Activated gamma-delta T cell treated with Interleukin-2 at 50 U/mL for 16 hours (primary cell): ENCODE measurements around the gene SLC9A9.

ENCODE experiments used
- DNase-seq: peaks from one replicate; pipeline ENCODE4 v3.0.0-alpha.2; 2020

Gene SLC9A9

DNA sequence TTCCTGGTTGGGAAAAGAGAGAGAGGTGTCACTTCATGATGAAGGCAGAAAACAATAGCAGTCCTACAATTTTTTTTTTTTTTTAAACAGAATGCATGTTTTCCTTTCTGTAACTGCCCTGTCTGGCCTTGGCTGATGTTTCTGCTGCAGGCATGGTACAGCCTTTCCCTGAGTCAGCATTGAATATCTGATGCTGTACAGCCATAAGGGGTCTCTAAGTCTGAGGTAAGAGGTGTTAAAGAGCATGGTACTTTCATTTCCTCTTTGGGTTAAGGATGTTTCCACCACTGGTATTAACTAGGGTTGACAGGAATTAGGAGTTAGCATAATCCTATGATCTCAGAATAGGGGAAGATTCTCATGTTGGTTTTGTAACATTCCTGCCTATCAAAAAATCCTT is 581.3 kb downstream of the SLC9A9 start:
- no peak for DNase-seq

DNA sequence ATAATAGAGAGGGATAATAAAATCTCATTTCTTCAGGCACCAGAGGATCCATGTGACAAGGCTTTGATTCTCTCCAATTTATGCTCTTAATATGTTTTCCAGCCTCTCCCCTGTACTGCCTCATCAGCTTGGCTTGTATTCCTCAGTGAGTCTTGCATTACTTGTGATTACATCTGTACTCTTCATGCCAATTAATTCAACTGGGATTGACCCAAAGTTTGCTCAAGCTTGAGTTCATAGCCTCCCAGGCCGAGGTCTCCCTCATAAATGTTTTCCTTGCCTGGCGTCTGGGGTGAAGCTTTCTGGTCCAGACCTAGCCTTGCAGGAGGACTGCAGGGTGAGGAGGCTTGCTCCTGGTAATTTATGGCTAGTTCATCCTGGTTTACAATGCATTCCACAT is 581.8 kb downstream of the SLC9A9 start:
- no peak for DNase-seq

DNA sequence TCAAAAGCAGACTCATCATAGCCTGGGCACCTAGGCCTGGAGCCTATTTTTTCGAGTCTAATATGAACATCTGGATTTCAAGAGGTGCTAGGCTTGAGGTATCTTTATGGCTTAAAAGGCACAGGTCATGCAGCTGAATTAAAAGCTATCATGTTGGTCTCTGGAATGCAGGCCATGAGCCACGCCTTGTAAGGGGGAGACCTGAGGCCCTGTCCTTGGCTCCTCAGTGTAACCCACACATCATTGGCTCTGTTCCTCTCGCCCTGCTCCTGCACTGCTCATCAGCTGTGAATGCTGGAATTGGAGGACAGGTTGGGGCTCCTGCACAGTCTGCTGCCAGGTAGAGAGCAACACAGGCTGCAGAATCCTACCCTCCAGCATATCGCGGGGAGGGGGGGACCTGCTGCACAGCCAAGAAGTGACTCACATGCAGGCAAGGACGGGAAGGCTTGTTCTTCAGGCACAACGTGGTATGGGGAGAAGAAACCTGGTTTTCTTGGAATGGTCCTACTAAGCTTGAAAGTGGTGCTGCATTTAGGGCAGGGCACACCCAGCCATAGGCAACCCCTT is 582.7 kb downstream of the SLC9A9 start:
- DNase-seq, result no peak

DNA sequence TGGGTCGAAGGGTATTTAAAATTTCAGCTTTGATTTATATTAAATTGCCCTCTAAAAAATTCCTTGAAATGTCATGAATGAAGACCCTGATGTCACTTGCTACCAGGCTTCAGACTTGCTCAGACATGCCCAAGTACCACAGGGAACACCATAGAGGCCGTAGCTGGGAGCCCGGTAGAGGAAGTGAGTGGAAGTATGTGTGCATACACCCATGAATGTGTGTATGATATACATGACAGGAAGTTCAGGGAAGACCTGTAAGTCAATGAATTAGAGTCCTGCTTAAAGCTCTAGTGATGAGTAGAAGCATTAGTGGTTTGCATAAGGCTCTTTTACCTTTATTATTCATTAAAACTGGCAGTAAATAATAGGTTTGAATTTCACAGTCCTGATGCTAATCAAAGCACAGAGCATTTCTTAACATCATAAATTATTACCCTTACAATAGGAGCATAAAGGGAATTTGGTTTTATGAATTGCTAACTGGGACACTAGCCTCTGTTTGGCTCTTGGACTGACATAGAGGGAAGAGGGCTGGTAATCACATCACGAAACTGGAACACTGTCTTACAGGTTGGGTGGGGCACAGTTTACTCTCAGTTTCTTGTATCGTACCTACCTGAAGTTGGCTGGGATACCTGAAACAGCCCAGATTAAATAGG is 584.3 kb downstream of the SLC9A9 start:
- no peak for DNase-seq

DNA sequence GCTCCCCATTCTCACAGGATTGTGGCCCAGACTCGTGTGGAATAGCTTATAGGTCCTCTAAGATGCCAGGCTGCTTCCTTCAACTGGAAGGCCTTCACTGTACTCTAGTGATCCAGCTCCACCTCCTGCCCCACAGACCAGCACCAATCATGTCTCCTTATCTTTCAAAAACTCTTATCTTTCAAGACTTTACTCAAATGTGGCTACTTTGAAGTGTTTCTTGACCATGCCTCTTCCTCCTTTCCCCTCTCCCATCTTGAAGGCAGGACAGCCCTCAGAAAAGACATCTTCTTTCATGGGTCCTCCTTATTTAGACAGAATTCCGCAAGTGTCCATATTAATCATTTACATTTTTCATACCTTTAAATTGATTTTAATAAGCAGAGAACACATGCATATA is 586.4 kb downstream of the SLC9A9 start:
- no peak for DNase-seq

DNA sequence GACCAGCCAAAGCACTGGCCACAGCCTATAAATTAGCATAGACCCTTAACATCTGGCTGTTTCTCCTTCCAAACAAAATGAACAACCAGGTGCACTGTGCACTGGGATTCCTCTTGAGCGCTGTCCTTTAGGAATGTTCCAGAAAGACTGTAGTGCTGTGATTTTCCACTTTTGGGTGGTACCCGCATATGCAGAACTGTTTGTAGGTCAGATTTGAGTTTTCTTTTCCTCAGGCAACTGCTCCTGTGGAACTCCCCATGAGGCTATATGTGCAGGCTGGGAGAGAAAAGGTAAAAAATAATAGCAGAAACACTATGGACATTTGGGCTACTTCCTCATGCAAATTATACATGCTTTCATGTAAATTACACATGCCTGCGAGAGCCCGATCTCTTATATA is 589.6 kb downstream of the SLC9A9 start:
- no peak for DNase-seq

DNA sequence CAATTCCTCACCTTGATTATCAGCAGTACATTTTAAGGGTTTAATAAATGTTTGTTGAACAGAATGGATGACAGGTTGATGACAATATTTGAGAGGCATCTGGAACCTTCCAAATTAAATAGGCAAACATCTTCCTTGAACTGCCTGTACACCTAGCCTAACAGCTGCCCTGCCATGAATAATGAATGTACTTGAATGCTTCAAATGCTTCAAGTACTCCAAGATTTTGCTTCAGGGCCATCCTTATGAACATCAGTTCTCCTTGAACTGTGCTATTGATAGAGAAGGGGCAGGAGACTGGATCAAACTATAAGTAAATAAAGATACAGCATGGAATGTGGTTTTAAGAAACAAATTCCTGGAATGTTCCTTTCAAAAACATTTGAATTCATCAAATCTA is 591.9 kb downstream of the SLC9A9 start:
- no peak for DNase-seq

DNA sequence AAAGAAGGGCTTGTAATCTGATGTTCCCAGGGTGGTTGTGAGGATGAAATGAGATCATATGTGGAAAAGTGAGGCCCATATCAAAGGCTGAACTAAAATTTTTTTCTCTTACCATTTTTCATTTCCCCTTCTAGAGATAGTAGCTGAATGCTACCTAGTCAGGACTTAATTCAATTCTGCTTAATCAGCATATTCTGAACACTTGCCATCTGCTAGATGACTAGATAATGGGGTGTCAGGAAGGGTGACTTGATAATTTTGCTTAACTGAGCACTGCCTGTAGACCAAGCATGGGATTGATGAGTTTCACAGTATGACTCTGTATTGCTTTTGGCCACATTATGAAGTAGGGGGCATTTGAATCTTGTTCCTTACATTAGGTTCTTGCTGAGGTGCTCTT is 592.5 kb downstream of the SLC9A9 start:
- DNase-seq, result no peak

DNA sequence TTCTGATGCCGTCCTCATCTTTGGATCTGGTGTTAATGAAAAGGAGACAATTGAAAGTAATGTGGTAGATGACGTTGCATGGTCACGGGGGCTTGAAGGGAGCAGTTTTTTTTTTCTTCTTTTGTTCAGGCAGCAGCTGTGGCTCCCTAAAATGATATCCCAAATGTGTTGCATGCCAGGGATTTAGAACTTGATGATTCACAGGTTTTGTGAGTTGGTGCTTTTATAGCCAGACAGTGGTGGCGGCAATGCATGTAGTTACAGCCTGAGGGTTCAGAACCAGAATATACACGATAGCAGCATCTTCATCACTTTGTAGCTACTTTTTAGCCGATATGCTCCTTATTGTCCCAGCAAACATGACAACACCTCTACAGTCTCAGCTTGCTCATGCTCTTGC is 595.3 kb downstream of the SLC9A9 start:
- no peak for DNase-seq

DNA sequence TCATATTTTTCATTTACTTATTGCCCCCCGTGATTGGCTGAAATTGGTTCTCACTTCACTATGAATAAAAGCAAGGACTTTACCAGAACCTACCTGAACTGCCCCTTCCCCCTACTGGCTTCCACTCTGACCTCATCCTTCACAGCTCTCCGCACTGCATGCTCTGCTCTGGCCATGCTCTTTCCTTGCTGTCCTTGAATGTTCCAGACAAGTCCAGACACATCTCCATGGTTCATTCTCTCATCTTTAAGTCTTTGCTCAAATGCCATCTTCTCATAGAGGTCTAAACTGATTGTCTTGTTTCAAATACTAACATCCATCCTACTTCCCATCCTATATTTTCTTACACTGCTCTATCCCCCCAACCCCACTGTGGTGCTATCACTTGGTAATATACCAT is 599.3 kb downstream of the SLC9A9 start:
- no peak for DNase-seq

DNA sequence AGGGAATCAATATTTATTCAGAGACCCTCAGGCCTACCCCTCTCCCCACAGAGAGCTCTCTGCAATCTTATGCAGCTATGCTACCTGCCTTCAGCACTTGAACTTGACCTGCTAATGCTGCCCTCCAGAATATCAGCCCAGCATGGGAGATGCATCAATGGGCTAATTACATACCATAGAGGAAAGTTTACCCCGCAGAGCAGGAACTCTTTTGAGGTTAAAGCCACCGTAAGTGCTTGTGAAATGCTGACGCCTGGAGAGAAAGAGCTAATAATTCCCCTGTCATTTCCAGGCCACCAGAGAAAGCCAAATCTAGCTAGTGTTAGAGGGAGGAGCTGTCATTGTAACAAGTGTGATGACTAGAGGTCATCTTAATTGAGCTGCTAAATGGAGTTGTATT is 601.2 kb downstream of the SLC9A9 start:
- no peak for DNase-seq

DNA sequence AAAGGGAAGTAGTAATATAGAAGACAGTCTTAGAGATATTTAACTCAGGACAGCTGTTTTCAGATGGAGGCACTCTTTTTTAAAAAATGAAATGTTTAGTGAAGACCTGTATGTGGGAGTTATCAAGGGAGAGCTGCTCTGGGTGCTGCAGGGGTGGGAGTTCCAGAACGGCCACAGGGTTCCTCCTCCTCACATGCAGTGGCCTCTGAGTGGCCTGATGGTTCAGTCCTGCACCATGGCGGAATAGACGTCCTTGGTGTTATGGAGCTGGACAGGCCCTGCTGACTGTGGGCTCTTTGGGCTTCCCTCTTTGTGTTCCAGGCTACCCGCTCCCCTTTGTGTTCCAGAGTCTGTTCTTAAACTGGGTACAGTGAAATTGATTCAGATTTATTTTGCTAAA is 602.6 kb downstream of the SLC9A9 start:
- DNase-seq, result no peak

DNA sequence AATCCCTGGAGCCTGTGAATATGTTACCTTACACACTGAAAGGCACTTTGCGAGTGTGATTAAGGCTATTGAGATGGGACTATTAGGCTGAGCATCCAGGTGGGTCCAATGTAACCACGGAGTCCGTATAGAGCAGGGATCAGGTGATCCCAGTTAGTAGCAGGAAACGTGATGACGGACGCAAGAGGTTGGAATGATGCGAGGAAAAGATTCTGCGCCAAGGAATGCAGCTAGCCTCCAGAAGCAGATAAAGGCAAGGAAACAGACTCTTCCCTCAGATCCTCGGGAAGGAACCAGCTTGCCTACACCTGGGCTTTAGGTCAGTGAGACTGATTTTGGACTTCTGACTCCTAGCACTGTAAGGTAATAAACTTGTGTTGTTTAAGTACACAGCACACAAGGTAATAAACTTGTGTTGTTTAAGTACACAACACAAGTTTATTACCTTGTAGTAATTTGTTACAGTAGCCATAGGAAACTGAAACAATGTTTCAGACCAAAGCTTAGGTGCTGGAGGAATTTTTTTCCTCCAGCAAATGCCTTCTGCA is 603.7 kb downstream of the SLC9A9 start:
- DNase-seq, result no peak

DNA sequence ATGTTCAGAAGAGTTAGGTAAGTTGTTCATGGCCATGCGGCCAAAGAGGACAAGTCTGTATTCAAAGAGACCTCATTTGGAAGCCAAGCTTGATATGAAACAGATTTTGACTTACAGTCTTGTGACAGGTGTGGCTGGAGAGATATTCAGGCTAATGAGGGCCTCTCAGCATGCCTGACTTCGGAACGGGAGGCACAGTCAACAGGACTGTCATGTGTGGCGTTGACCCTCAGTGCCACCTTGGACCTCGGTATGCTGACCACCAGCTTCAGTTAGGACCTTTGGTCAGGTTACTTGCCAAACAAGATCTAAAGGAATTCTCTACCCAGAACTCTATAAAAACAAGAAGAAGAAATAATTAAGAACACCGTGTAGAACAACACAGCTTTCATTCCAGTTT is 604.6 kb downstream of the SLC9A9 start:
- no peak for DNase-seq

DNA sequence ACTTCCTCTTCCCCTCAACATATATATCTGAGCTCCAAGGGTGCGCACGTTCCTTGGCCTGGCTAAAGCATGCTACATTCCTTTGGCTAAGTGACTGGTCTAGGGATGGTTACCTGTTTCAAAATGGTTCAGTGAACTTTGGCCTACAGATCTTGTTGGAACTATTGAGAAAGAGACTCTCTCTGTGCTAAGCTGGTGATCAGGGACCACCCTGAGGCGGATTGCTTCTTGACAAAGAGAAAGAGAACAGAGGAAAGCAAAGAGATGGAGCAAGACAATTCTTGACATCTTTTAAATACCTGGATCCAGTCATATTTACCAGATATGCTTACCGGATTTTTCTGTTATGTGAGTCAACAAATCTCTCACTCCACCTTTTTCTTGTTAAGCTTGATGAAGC is 605.6 kb downstream of the SLC9A9 start:
- no peak for DNase-seq

DNA sequence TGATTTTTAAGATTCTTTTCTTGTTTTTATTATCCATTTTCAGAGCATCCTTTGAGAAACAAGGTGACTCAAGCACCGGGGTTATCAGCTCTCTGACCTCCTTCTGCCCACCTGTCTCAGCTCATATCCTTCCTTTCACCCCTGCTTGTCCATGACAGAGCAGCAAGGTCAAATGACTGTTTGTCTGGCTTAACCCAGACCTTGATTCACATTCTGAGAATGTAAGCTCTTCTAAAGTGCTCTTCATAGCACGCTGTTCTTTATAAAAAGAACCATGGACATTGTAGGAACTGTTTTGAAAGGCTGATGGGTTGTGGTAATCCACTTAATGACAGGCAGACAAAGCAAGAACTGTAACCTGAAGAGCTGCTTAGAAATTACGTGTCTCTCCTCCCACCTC is 606.2 kb downstream of the SLC9A9 start:
- DNase-seq, result no peak

DNA sequence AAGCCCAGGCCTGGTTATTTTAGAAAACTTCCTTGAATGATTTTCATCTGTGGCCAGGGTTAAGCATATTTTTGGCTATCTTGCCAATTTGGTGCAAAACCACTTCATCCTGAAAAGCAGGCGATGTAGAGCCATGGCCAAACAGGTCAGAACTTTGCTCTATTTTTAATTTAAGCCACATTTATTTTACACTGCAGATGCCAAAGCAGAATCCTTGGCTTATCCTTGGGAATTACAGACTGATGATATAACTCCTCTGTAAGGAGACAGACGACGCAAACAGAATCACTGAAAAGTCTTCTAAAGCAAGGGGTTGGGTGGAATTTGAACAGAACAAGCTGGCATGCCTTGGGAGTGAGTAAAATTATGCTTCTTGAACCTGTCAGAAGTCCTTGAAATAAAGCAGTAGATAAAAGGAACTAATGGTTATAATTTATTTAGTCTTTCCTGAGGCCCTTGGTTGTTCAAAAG is 606.8 kb downstream of the SLC9A9 start:
- no peak for DNase-seq

DNA sequence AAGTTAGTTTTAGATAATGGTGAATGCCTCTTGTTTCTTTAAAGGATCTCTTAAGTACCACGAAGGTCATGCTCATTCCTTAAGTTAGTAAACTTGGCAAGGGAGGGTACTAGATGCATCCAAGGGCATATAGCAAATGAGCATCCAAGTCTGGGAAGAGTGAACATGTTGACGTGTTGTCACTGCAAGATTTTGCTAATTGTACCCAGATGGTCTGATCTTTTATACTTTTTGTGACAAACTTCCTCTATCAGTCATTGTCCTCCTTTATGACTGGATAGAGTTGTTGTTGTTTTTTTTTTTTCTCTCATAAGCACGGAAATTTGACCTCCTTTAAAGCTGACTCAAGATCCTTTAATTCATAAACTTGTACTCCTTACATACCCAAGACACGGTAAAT is 607.4 kb downstream of the SLC9A9 start:
- DNase-seq, result no peak

DNA sequence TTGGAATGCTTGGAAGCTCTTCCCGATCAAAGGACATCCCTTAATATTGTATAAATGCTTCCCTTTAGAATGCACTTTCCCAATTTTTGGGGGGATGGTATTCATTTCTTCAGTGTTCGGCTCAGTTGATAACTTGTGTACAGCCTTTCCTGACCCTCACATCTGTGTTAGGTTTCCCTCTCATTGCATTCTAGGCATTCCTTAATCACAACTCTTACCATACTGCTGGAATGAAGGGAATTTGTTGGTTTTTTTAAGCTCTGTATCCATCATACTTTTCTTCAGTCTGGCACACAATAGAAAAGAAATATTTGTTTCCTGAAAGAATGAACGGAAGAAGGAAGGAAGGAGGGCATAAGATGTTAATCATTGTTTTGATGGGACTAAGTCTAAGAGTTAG is 609.2 kb downstream of the SLC9A9 start:
- DNase-seq, result no peak

DNA sequence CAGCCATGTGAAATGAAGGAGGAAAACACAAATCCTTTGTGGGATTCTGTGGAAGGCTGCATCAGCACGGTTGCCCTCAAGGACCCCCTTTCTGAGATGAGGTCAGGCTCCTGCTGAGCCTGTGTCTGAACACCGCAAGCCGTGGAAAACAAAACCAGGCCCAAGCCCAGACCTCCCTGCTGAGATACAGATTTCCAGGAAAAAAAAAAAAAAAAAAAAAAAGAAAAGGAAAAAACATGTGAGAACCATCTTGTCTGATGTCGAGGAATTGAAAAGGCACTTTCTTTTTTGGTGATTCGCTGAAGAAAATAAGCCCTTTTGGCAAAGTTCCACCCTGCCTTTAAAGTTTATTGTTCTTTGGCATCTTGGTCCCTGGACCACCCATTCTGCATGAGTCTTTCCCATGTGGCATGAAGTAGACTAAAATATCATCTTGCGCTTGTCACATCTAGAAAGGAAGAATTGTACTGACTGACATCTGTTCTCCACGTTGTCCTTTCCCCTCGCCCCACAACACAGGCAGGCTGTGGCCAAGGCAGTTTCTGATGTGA is 611.1 kb downstream of the SLC9A9 start:
- no peak for DNase-seq

DNA sequence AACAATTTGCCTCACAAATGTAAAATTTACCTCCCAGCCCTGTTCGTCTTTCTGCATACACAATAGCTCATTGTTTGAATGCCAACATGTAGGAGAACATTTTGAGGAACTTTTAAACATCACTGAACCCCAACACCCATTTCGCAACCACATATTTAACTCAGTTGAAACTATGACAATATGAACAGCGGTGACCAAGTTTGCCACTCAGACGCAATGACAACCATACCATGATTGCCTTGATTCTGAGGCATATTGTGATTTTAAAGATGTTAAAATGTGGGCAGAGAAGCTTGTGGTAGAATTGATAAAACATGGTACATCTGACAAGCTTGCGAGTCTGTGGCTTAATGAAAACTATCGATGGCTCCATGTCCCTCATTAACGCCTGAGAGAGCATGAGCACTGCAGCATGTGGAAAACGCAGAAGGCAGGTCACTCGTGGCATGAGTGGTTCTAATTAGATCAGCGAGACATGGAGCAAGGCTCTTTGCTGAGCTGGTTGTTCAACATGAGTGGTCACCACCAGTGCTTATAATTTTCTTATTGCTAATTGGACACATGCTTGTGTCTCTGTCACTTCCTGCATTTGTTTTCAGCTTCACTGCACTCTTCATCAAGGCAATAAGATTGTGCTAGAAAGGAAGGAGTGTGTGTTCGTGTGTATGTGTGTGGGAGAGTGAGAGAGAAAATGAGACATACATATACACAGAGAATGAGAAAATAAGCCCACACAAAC is 611.9 kb downstream of the SLC9A9 start:
- DNase-seq, result no peak

DNA sequence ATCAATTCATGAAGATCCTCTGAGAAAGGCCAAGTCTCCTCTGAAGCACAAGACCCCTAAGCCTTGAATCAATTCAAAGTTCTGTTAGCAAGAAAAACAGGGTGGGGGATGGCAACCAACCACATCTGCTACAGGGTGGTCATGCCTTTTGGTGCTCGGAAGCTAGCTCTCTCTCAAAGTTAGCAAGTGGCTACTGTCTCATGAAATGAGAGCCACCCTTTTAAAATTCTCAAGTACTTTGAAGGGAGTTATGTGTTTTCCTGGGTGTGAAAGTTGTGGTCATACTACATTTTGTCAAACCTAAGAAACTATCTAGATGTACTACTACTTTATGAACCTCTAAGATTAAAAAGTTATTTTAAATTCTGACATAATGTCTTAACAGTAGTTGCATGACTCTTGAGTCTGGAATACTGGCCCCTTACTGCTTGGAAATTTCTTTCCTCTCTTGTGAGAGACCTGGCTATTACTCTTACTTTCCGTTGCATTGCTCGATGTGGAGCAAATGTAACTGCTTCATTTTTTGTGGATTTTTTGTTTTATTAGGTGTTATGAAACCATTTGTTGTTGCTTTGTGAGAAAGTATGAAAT is 612.6 kb downstream of the SLC9A9 start:
- no peak for DNase-seq

DNA sequence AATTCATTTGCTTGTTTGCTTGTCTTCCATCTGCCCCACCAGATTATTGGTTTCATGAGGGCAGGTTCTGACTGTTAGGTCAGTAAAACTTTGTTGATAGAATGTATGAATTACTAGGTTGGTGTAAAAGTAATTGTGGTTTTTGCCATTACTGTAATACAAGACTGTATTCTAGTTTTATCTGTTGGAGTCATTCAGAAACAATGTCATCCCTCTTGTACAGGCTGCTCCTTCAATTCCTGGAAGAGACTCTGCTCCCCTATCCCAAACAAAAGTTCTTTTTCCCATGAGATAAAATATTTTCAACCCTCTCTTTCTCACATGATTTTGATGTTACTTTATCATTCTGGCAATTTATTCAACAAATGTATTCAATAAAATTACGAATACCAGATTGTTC is 613.7 kb downstream of the SLC9A9 start:
- no peak for DNase-seq

DNA sequence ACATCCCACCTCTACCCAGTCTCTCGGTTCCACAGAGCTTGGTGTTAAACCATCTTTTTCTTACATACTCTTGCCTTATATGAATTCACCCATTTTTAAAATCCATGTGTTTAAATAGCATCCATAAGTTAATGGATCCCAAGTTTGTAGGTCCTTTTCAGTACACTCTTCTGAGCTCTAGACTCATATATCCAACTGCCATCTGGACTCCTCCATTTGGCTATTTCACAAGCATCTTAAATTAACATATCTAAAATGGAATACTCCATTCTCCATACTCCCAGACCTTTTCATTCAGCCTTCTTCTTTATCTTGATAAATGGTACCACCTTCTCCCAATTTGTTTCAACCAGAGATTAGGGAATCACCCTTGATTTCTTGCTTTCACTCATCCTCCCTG is 615.3 kb downstream of the SLC9A9 start:
- no peak for DNase-seq
